HK-2 (cell line): Measurements from ENCODE around the gene CAND2.
A peak's percentile ranks its signal among the peaks of the same experiment; 100 is the strongest.

Source experiments
- DNase-seq: peaks from one replicate; pipeline ENCODE4 v3.0.0-alpha.2; 2018; ENCODE audit not compliant: unreplicated experiment

CAND2 gene

DNA sequence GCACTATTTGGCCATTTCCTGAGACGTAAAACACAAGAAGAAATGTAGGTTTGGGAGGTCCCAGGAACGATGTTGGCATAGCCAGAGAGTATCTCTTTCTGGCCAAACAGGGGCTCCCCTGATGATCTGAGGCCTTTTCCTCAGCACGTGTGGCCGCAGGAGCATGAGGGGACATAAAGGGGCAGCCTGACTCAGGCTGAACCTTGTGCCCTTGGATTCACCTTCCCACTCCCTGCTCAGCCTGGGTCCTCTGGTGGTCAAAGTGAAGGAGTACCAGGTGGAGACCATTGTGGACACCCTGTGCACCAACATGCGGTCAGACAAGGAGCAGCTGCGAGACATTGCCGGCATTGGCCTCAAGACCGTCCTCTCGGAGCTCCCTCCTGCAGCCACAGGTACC is 10.6 kb downstream of the CAND2 start:
- DNase-seq = no peak

DNA sequence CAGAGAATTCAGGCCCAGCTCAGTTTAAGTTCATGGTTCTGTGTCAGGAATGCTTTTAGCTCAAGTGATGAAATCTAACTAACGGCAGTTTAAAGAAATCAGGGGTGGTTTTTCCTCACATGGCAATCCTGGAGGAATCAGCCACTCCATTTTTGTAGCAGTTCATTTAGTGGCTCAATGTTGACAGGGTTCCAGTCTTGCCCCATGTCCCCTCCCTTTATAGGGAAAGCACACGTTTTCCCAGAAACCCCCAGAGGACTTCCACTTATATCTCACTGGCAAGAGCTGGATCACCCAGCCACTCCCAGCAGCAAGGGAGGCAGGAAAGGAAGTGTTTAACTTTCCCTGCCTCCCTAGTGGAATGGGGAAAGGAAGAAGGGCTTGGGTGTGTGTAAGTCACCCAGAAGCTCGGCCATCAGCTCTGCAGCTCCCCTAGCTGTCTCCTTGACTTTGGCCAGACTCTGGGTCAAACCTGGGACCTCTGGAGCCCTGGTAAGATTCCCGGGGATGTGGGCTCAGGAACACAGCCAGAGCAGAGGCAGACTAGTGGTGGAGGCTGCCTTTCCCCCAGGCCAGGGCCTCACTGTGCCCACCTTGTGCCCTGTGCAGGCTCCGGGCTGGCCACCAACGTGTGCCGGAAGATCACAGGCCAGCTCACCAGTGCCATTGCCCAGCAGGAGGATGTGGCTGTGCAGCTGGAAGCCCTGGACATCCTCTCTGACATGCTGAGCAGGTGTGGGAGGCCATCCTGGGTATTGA is 11.3 kb downstream of the CAND2 start:
- no peak for DNase-seq

DNA sequence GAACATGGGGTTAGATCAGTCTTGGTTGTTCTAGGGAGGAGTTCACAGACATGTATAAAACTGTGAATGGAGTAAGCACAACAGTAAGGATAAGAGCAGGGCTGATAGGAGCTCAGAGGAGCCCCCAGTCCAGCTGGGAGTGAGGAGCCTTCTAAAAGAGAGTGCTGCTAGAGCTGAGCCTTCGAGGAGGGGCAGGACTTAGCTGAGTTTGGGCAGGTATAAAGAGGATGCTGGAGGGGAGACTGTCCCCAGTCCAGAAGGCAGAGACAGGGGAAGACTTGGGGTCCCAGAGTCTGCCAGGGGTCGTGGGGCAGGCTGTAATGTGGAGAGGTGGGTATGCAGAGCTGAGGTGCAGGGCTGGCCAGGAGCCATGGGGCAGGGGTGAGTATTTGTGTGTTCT is 12.1 kb downstream of the CAND2 start:
- no peak for DNase-seq

DNA sequence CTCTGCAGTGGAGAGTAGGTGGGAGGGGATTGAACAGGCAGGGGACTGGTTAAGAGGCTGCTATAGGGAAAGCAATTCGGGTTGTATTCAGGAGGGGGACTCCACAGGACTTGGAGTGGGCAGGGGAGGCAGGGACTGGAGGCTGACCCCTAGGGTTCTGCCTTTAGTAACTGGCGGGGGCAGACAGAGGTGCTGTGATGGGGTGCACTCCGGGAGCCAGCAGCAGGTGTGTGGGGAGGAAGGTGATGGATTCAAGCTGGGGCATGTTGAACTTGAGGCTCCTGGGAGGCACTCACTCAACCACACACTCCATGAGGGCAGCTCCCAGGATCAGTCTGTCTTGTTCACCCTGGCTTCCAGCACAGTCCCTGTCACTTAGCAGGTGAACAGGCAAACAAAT is 12.5 kb downstream of the CAND2 start:
- no peak for DNase-seq

DNA sequence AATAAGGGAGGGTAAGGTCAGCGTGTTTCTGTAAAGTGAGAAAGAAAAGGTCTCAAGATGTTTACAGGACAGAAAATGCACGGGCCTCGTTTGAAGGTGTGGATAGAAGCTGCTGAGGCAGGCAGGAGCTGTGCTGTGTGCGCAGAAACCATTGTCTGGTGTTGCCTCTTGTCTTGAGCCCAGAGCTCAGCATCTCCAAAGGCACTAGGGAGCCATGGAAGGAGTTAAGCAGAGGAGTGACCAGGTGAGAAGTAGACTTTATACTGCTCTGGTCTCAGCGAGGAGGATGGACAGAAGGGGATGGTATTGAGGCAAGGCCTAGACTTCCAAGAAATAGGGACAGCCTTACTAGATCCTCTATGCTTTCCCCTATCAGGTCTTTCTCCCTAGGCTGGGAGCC is 13.0 kb downstream of the CAND2 start:
- no peak for DNase-seq

DNA sequence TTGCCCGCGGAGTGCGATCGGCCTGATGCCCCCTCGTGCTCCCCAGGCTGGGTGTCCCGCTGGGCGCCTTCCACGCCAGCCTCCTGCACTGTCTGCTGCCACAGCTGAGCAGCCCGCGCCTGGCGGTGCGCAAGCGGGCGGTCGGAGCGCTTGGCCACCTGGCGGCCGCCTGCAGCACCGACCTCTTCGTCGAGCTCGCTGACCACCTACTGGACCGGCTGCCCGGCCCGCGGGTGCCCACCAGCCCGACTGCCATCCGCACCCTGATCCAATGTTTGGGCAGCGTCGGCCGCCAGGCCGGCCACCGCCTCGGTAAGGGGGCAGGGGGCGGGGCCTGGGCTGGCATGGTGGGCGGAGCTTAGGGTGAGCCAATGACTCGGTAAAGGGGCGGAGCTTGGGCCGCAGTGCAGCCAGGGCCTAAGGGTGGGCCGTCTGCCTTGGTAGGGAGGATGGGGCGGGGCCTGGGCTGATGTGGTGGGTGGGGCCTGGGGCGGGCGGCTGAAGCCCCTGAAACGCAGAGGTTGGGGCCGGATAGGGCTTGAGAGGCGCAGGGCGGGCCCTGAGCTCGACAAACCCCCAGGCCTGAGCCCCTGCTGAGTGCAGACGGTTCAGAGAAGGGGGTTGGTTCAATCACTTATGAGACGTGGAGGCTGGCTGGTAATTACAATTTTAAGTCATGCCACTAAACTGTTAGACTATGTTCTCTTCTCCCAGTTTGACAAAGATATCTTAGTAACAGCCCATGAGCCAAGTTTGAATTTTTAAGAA is 13.7 kb downstream of the CAND2 start:
- peak; percentile 90 for DNase-seq

DNA sequence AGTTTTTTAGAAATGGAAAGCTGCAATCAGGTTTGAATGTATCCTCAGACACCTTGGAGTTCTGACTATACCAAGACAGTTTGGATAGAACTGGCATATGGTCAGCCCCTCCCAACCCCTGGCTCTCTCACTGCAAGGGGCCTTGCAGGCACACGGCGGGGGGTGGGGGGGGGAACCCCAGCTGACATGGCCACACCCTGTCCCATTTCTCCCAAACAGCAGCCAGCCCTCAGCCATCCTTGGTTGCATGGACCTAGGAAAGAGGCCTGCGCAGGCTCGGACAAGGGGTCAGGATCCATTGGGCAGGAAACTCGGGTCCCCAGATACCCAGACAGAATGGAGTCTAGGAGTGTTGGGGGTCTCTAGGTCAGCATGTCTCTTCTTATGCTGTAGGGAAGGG is 14.5 kb downstream of the CAND2 start:
- no peak for DNase-seq

DNA sequence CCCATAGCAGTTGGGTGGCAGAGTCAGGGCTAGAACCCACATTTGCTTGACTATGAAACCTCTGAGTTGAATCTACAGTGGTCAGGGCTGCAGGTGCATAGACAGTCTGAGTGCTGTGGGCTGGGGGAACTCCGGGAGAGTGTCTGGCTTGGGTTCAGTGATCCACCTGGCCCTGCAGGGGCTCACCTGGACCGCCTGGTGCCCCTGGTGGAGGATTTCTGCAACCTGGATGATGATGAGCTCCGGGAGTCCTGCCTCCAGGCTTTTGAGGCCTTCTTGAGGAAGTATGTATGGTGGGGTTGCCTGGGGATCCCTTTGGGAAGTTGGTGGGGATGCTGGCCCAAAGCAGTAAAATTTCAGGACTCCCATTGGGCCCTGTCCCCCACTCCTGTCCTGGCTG is 16.3 kb downstream of the CAND2 start:
- no peak for DNase-seq

DNA sequence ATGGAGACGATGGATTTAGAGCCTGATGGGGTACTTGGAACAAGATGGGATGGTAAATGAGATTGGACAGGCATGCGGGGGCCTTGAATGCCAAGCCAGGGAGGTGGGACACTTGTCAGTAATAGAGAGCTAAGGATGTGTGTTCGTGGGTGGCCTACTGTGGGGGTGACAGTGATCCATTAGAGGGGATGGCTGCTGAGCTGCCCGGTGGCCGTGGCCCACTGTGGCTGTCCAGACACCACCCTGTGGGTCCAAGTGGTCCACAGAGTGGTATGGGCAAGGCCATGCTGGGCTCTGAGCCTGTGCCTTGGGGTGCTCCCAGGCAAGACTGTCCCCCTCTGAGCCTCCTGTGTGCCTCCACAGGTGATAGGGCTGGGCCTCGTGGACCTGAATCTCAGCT is 17.5 kb downstream of the CAND2 start:
- DNase-seq = no peak

DNA sequence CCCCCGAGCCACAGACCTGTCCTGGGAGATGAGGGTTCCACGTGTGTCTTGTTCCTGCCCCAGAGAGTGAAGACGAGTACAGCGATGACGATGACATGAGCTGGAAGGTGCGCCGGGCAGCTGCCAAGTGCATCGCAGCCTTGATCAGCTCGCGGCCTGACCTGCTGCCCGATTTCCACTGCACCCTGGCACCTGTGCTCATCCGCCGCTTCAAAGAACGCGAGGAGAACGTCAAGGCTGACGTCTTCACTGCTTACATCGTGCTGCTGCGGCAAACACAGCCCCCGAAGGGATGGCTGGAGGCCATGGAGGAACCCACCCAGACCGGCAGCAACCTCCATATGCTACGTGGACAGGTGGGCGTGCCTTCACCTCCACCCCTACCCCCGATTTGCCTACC is 18.6 kb downstream of the CAND2 start:
- DNase-seq = no peak

DNA sequence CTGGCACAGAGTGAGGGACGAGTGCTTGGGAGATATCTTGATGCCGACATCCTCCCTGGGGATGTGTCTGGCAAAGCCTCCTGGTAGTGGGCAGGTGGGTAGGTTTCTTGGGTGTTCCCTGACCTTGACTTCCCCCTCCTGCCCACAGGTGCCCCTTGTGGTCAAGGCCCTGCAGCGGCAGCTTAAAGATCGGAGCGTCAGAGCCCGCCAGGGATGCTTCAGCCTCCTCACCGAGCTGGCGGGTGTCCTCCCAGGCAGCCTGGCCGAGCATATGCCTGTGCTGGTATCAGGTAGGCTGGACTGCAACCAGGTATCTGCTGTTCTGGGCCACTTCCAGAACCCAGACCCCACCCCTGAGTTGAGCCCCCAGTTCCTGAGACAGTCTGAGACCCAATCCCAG is 19.2 kb downstream of the CAND2 start:
- no peak for DNase-seq

DNA sequence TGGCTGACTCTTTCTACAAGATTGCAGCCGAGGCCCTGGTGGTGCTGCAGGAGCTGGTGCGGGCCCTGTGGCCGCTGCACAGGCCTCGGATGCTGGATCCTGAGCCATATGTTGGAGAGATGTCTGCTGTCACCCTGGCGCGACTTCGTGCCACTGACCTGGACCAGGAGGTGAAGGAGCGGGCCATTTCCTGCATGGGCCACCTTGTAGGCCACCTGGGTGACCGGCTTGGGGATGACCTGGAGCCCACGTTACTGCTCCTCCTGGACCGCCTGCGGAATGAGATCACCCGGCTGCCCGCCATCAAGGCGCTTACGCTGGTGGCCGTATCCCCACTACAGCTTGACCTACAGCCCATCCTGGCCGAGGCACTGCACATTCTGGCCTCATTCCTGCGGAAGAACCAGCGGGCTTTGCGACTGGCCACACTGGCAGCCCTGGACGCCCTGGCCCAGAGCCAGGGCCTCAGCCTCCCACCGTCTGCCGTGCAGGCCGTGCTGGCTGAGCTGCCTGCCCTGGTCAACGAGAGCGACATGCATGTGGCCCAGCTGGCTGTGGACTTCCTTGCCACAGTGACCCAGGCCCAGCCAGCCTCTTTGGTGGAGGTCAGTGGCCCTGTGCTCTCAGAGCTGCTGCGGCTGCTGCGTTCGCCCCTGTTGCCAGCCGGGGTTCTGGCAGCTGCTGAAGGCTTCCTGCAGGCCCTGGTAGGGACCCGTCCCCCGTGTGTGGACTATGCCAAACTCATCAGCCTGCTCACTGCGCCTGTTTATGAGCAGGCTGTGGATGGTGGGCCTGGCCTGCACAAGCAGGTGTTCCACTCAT is 20.3 kb downstream of the CAND2 start:
- no peak for DNase-seq

DNA sequence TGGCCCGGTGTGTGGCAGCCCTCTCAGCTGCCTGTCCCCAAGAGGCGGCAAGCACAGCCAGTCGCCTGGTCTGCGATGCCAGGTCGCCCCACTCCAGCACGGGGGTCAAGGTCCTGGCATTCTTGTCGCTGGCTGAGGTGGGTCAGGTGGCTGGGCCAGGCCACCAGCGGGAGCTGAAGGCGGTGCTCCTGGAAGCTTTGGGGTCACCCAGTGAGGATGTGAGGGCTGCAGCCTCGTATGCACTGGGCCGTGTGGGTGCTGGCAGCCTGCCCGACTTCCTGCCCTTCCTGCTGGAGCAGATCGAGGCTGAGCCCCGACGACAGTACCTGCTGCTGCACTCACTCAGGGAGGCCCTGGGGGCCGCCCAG is 20.8 kb downstream of the CAND2 start:
- no peak for DNase-seq

DNA sequence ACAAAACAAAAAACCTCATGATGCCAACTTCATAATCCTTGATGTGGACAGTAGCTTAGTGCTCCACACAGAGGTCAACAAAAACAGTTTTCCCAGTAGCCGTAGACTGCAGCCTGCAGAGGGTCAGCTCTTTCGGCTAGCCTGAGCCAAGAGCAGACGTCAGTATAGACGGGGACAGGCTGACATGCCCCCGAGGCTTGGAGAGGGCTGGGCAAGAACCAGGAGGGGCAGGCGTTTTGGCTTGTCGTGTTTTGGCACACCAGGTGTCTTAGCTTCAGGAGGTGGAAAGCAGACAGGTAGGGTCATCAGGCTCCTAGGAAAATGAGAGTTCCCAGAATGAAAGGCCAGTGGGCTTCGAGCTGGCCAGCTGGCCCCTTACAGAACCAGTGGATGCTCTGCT is 21.8 kb downstream of the CAND2 start:
- DNase-seq = no peak

DNA sequence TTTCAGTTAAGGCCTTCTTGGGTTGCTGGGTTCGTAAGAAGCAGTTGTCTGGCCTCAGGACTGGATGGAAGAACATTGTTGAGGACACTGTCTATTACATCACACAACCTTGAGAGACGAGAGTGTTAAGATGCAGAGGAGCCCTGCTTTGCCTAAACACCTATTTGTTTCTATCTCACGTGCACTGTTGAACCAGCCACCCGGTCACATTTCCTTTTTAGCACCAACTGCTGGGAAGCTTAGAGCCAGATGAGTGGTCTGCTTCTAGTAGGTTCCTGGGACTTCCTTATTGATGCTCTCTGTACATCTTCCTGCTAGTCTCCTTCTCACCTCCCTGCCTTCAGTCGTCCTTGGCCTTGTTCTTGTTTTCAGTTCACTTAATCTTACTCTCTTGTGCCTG is 22.3 kb downstream of the CAND2 start:
- DNase-seq = no peak

DNA sequence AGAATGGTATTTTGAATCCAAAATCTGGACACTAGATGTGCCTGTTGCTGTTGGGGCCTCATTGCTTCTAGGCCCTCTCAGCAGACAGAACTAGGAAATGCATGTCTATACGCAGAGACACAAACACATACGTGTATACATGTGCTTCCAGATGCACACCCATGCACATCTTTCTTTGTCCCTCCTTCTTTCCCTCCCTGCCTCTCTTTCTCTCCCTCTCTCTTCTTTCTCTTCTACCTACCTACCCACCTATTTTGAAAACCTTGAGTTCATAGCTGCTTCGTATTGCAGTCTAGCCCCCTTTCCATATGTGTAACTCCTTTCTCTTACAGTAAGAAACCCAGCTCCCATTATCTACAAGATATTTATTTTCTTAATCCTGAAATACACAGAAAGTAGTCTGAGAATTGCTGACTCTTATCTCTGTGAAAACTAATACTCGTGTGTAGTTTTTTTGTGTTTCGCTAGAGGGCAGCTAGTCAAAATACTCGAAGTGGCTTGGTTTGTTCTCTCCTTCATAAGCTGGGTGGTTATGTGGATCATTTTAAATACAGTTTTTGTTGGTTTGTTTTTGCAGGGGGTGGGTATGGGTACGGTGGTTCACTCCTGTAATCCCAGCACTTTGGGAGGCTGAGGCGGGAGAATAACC is 26.4 kb downstream of the CAND2 start:
- no peak for DNase-seq

DNA sequence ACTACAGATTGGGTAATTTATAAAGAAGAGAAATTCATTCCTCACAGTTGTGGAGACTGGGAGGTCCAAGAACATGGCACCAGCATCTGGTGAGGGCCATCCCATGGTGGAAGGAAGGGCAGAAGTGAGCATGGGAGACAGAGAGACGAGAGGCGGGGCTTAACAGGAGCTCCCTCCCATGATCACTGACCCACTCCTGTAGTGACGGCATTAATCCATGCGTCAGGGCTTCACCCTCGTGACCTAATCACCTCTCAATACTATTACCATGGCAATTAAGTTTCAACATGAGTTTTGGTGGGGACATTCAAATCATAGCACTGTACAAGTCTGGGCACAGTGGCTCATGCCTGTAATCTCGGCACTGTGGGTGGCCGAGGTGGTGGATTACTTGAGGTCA is 27.8 kb downstream of the CAND2 start:
- DNase-seq = no peak

DNA sequence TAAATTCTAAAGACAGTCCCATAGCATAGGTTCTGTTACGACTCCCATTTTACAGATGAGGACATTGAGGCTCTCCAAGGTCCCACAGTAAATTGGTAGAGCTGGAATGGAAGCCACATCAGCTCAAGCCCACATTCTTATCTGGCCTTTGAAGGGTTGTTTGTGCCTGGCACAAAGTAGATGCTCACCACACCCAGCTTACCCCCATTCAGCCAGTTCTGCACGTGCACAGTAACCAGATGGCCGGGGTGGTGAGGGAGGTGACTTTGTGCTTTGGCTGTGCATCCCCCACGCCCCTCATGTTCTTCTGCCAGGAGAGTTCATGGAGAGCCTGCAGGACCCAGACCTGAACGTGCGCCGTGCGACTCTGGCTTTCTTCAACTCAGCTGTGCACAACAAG is 28.7 kb downstream of the CAND2 start:
- no peak for DNase-seq

DNA sequence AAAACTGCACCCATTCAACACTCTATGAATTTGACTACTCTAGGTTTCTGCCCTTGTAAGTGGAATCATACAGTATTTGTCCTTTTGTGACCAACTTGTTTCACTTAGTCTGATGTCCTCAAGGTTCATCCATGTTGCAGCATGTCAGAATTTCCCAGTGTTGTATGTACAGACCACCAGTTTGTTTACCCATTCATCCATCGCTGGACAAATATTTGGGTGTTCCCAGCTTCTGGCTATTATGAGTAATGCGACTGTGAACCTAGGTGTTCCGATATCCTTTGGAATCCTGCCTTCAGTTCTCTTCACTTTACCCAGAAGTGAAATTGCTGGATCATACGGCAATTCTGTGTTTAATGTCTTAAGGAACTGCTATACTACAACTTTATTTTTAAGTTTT is 32.3 kb downstream of the CAND2 start:
- no peak for DNase-seq

DNA sequence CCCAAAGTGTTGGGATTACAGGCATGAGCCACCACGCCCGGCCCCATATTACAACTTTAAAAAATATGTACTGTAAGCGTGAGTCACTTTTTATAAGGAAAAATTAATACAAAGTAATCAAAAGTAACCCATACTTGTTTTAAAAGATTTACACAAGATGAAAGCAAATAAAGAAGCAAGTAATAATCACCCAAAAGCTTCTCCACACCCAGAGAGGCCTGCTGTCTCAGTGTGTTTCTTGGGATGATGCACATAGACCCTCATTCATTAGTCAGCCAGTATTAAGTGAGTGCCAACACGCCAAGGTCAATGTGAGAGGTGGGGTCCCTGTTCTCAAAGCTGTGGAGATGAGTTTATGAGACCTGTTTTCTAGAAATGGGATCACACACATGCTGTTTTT is 32.9 kb downstream of the CAND2 start:
- no peak for DNase-seq

DNA sequence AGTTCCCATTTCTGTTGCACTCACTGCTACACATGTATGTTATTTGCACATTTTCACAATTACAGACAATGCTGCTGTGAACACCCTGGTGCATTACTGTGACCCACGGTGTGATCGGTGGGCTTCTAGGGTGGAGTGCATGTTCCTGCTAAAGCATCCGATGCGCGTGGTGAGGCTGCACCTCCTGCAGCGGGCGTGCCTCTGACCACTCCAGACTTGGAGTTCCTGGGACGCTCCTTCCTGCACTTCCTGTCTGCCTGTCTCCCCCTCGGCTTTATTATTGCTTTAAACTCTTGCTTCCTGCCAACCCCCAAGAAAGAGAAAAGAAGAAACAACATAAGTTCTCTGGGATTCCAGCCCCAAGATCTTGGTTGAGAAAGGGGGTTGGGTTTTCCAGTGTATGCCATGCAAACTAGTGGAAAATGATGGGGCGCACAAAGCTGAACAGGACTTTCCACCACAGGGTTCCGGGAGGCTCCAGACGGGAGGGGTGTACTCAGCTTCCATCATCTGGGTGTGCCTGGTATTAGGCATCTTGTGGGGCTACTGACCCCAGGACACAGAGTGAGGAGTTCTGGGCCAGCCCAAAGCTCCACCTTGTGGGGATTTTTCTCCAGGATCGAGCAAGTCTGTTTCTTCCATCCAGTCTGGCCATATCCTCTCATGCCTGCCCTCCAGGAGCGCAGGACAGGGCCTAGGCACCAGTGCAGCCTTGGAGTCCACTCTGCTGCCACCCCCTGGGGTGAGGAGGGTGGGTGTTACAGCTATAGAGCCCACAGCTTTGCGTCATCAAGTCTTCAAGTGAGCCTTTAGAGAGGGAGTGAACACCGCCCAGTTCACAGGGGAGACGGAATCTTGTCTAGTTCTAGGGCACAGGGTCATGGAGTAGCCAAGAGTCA is 33.7 kb downstream of the CAND2 start:
- DNase-seq = no peak
